Measurements from ENCODE around the gene MTG1. TPM values are rescaled to one million over a fixed set of nuclear protein-coding genes. Genes with fewer than 3 reads are reported as not detected.
A peak's percentile ranks its signal among the peaks of the same experiment; 100 is the strongest.
"Not testable (repeated sequence)": the region's sequence is repeated elsewhere in the genome, so short reads cannot be mapped to it uniquely, and the experiment has no call there.

Gene MTG1
- total RNA-seq, 2 donors from 2014 or later: 9.9 to 15.1 TPM

- no peak for DNase-seq (ENCODE audit: low spot score)
- Histone ChIP-seq H3K4me1 (peaks cover 0 to 9% of the 10 kb centered on the region in 2 donors), H3K9me3 (no peaks in the 10 kb centered on the region), H3K27ac (no peak overlapping the region), H3K27me3 (no peaks in the 10 kb centered on the region), H3K36me3 (no peaks in the 10 kb centered on the region), H3K4me3 (no peak overlapping the region)
- no peak for TF ChIP-seq CTCF (IDR thresholded peaks at IDR 0.05)
Measured at GRCh38 chr10:133384071-133384470, 9.9 kb upstream of the MTG1 start.

GRCh38 chr10:133385214-133385613 lies 8.7 kb upstream of the MTG1 start:
- Histone ChIP-seq H3K36me3 (no peaks in the 10 kb centered on the region), H3K4me3 (no peak overlapping the region), H3K9me3 (no peaks in the 10 kb centered on the region), H3K4me1 (peaks cover 0 to under 1% of the 10 kb centered on the region in 2 donors), H3K27me3 (no peaks in the 10 kb centered on the region), H3K27ac (no peak overlapping the region)
- TF ChIP-seq CTCF (IDR thresholded peaks at IDR 0.05): no peak
- DNase-seq (ENCODE audit: low spot score): no peak

GRCh38 chr10:133386951-133387350 lies 7.0 kb upstream of the MTG1 start:
- H3K9me3 ChIP-seq; H3K36me3 ChIP-seq; H3K4me3 ChIP-seq; H3K27me3 ChIP-seq; DNase-seq (ENCODE audit: low spot score); H3K27ac ChIP-seq; H3K4me1 ChIP-seq: not testable (repeated sequence)

GRCh38 chr10:133388236-133388972 lies 5.6 kb upstream of the MTG1 start:
- peaks cover 0 to 2% of the 10 kb centered on the region in 2 donors for H3K4me1 ChIP-seq
- H3K4me3 ChIP-seq: no peak overlapping the region
- no peak for TF ChIP-seq CTCF (IDR thresholded peaks at IDR 0.05)
- no peaks in the 10 kb centered on the region for H3K36me3 ChIP-seq
- H3K27ac ChIP-seq: no peak overlapping the region
- DNase-seq (ENCODE audit: low spot score): no peak
- H3K9me3 ChIP-seq: no peaks in the 10 kb centered on the region
- no peaks in the 10 kb centered on the region for H3K27me3 ChIP-seq

- no peak for TF ChIP-seq CTCF (IDR thresholded peaks at IDR 0.05)
- Histone ChIP-seq H3K4me3 (no peak overlapping the region), H3K27ac (peak overlapping the region in 1 of 2 donors; percentile 36), H3K9me3 (no peaks in the 10 kb centered on the region), H3K36me3 (no peaks in the 10 kb centered on the region), H3K4me1 (peaks cover 0 to 6% of the 10 kb centered on the region in 2 donors), H3K27me3 (no peaks in the 10 kb centered on the region)
- no peak for DNase-seq (ENCODE audit: low spot score)
Measured at GRCh38 chr10:133388973-133389818, 4.8 kb upstream of the MTG1 start.

GRCh38 chr10:133390597-133391248 lies 3.2 kb upstream of the MTG1 start:
- no peak for DNase-seq (ENCODE audit: low spot score)
- no peak overlapping the region for H3K27ac ChIP-seq

More at GRCh38 chr10:133390597-133391248, 3.2 kb upstream of the MTG1 start:
- H3K9me3 ChIP-seq: no peaks in the 10 kb centered on the region
- H3K4me1 ChIP-seq: peaks cover 0 to 15% of the 10 kb centered on the region in 2 donors
- H3K4me3 ChIP-seq: no peak overlapping the region
- no peaks in the 10 kb centered on the region for H3K27me3 ChIP-seq
- no peak for TF ChIP-seq CTCF (IDR thresholded peaks at IDR 0.05)
- peaks cover under 1% of the 10 kb centered on the region for H3K36me3 ChIP-seq
